ENCODE measurements around the gene NMNAT3.

NMNAT3 gene

GRCh38 chr3:139671863-139672646 lies 5.7 kb downstream of the NMNAT3 start:
- Histone ChIP-seq H3K4me3 (ENCODE audit: low read length, poor library complexity, severe bottlenecking) (no peak overlapping the region), H3K79me2 (ENCODE audit: insufficient read depth, low read length) (no peaks in the 10 kb centered on the region)

GRCh38 chr3:139671107-139671506 lies 6.7 kb downstream of the NMNAT3 start:
- Histone ChIP-seq H3K27me3 (ENCODE audit: insufficient read depth, low read length, poor library complexity, severe bottlenecking) (no peaks in the 10 kb centered on the region), H3K36me3 (ENCODE audit: insufficient read depth, low read length) (no peaks in the 10 kb centered on the region), H3F3A (ENCODE audit: low read depth) (no peaks in the 10 kb centered on the region), H3K9ac (ENCODE audit: low read depth, low read length, poor library complexity, severe bottlenecking) (no peak overlapping the region), H3K4me3 (ENCODE audit: low read length, poor library complexity, severe bottlenecking) (no peak overlapping the region), H3K9me2 (replicated peaks; ENCODE audit: low read depth, low read length) (no peaks in the 10 kb centered on the region), H3K4me2 (ENCODE audit: low read depth, low read length, poor library complexity, severe bottlenecking) (no peak overlapping the region), H3K79me2 (ENCODE audit: insufficient read depth, low read length) (no peaks in the 10 kb centered on the region), H4K20me1 (ENCODE audit: insufficient read depth, low read length, poor library complexity, severe bottlenecking) (no peaks in the 10 kb centered on the region), H3K4me1 (ENCODE audit: insufficient read depth, low read length, poor library complexity, severe bottlenecking) (peaks cover 1% of the 10 kb centered on the region), H2AFZ (ENCODE audit: low read length) (no peak overlapping the region), H3K9me3 (ENCODE audit: insufficient read depth, low read depth, low read length) (no peaks in the 10 kb centered on the region)
- no peak for TF ChIP-seq EZH2phosphoT487 (IDR thresholded peaks at IDR 0.05; ENCODE audit: borderline replicate concordance)

More at GRCh38 chr3:139671863-139672646, 5.7 kb downstream of the NMNAT3 start:
- H3K4me1 ChIP-seq (ENCODE audit: insufficient read depth, low read length, poor library complexity, severe bottlenecking), result peaks cover 5% of the 10 kb centered on the region
- H3K4me2 ChIP-seq (ENCODE audit: low read depth, low read length, poor library complexity, severe bottlenecking), result no peak overlapping the region
- no peaks in the 10 kb centered on the region for H3K9me3 ChIP-seq (ENCODE audit: insufficient read depth, low read depth, low read length)
- no peaks in the 10 kb centered on the region for H4K20me1 ChIP-seq (ENCODE audit: insufficient read depth, low read length, poor library complexity, severe bottlenecking)
- H3F3A ChIP-seq (ENCODE audit: low read depth), result no peaks in the 10 kb centered on the region
- no peaks in the 10 kb centered on the region for H3K27me3 ChIP-seq (ENCODE audit: insufficient read depth, low read length, poor library complexity, severe bottlenecking)
- H3K9me2 ChIP-seq (replicated peaks; ENCODE audit: low read depth, low read length), result no peaks in the 10 kb centered on the region
- no peaks in the 10 kb centered on the region for H3K36me3 ChIP-seq (ENCODE audit: insufficient read depth, low read length)
- TF ChIP-seq CTCF (conservative IDR thresholded peaks at IDR 0.05; ENCODE audit: low read length) (no peak), EZH2phosphoT487 (IDR thresholded peaks at IDR 0.05; ENCODE audit: borderline replicate concordance) (no peak)
- H2AFZ ChIP-seq (ENCODE audit: low read length), result no peak overlapping the region
- H3K9ac ChIP-seq (ENCODE audit: low read depth, low read length, poor library complexity, severe bottlenecking), result no peak overlapping the region

- no peak overlapping the region for H3K4me3 ChIP-seq (ENCODE audit: low read length, poor library complexity, severe bottlenecking)
- no peaks in the 10 kb centered on the region for H3K79me2 ChIP-seq (ENCODE audit: insufficient read depth, low read length)
- no peaks in the 10 kb centered on the region for H3K9me3 ChIP-seq (ENCODE audit: insufficient read depth, low read depth, low read length)
- no peaks in the 10 kb centered on the region for H3K4me1 ChIP-seq (ENCODE audit: insufficient read depth, low read length, poor library complexity, severe bottlenecking)
- H3K9ac ChIP-seq (ENCODE audit: low read depth, low read length, poor library complexity, severe bottlenecking), result no peak overlapping the region
- no peaks in the 10 kb centered on the region for H4K20me1 ChIP-seq (ENCODE audit: insufficient read depth, low read length, poor library complexity, severe bottlenecking)
- no peaks in the 10 kb centered on the region for H3K9me2 ChIP-seq (replicated peaks; ENCODE audit: low read depth, low read length)
- H3F3A ChIP-seq (ENCODE audit: low read depth), result no peaks in the 10 kb centered on the region
- no peak overlapping the region for H2AFZ ChIP-seq (ENCODE audit: low read length)
- TF ChIP-seq CTCF (conservative IDR thresholded peaks at IDR 0.05; ENCODE audit: low read length), result no peak
- no peak for TF ChIP-seq EZH2phosphoT487 (IDR thresholded peaks at IDR 0.05; ENCODE audit: borderline replicate concordance)
- H3K27me3 ChIP-seq (ENCODE audit: insufficient read depth, low read length, poor library complexity, severe bottlenecking), result no peaks in the 10 kb centered on the region
- no peak overlapping the region for H3K4me2 ChIP-seq (ENCODE audit: low read depth, low read length, poor library complexity, severe bottlenecking)
- H3K36me3 ChIP-seq (ENCODE audit: insufficient read depth, low read length), result no peaks in the 10 kb centered on the region
Observed at GRCh38 chr3:139670196-139670595, 7.6 kb downstream of the NMNAT3 start.

- no peaks in the 10 kb centered on the region for H4K20me1 ChIP-seq (ENCODE audit: insufficient read depth, low read length, poor library complexity, severe bottlenecking)
- no peaks in the 10 kb centered on the region for H3F3A ChIP-seq (ENCODE audit: low read depth)
- TF ChIP-seq EZH2phosphoT487 (IDR thresholded peaks at IDR 0.05; ENCODE audit: borderline replicate concordance) (no peak), CTCF (conservative IDR thresholded peaks at IDR 0.05; ENCODE audit: low read length) (no peak)
- no peaks in the 10 kb centered on the region for H3K36me3 ChIP-seq (ENCODE audit: insufficient read depth, low read length)
- H3K9me2 ChIP-seq (replicated peaks; ENCODE audit: low read depth, low read length), result no peaks in the 10 kb centered on the region
- no peak overlapping the region for H2AFZ ChIP-seq (ENCODE audit: low read length)
- no peaks in the 10 kb centered on the region for H3K79me2 ChIP-seq (ENCODE audit: insufficient read depth, low read length)
- no peak overlapping the region for H3K4me2 ChIP-seq (ENCODE audit: low read depth, low read length, poor library complexity, severe bottlenecking)
- no peaks in the 10 kb centered on the region for H3K27me3 ChIP-seq (ENCODE audit: insufficient read depth, low read length, poor library complexity, severe bottlenecking)
- H3K9ac ChIP-seq (ENCODE audit: low read depth, low read length, poor library complexity, severe bottlenecking), result no peak overlapping the region
- H3K4me3 ChIP-seq (ENCODE audit: low read length, poor library complexity, severe bottlenecking), result no peak overlapping the region
- H3K9me3 ChIP-seq (ENCODE audit: insufficient read depth, low read depth, low read length), result no peaks in the 10 kb centered on the region
- H3K4me1 ChIP-seq (ENCODE audit: insufficient read depth, low read length, poor library complexity, severe bottlenecking), result no peaks in the 10 kb centered on the region
Observed at GRCh38 chr3:139668332-139668731, 9.4 kb downstream of the NMNAT3 start.

Measured in Loucy (cell line).